Liver (tissue), 3 donors: ENCODE measurements around the gene ZFYVE1.

Experiments used
- EGR1 ChIP-seq, 2 donors: IDR thresholded peaks; 2 replicates each; pipeline ENCODE4 v1.6.1; 2016 to 2018; ENCODE audit warnings: antibody characterized with exemption in 2 of 2, low read depth in 2 of 2
- GABPA ChIP-seq, 2 donors: IDR thresholded peaks in 1 of 2; conservative IDR thresholded peaks in 1 of 2; 2 replicates each; pipeline ENCODE4 v1.6.1; 2016; ENCODE audit warnings: antibody characterized with exemption in 2 of 2, mild to moderate bottlenecking in 1 of 2, moderate library complexity in 1 of 2
- HNF4G ChIP-seq: IDR thresholded peaks from 2 replicates; pipeline ENCODE4 v1.6.1; 2016; ENCODE audit warnings: antibody characterized with exemption
- JUND ChIP-seq, 2 donors: IDR thresholded peaks; 2 replicates each; pipeline ENCODE4 v1.6.1; 2016; ENCODE audit warnings: antibody characterized with exemption in 2 of 2
- RAD21 ChIP-seq, 2 donors: IDR thresholded peaks; 2 replicates each; pipeline ENCODE4 v1.6.1; 2016; ENCODE audit warnings: antibody characterized with exemption in 2 of 2, mild to moderate bottlenecking in 2 of 2
- TAF1 ChIP-seq: conservative IDR thresholded peaks from 2 replicates; pipeline ENCODE4 v1.6.1; 2016; ENCODE audit warnings: antibody characterized with exemption, mild to moderate bottlenecking
- TF ChIP-seq, protein P1 (sequence below): fragments of 150-350 bp; IDR thresholded peaks from 2 replicates; pipeline ENCODE4 v1.5.1; 2017; ENCODE audit warnings: improper control_type of control experiment, low read depth, low read length; ENCODE audit not compliant: missing input control
- TF ChIP-seq, protein P2 (sequence below): IDR thresholded peaks from 2 replicates; pipeline ENCODE4 v1.6.1; 2016; ENCODE audit warnings: antibody characterized with exemption
- TF ChIP-seq, protein P3 (sequence below): IDR thresholded peaks from 2 replicates; pipeline ENCODE4 v1.6.1; 2016; ENCODE audit warnings: antibody characterized with exemption, mild to moderate bottlenecking
- donor health status: healthy.
- donor health status: healthy.

DNA sequence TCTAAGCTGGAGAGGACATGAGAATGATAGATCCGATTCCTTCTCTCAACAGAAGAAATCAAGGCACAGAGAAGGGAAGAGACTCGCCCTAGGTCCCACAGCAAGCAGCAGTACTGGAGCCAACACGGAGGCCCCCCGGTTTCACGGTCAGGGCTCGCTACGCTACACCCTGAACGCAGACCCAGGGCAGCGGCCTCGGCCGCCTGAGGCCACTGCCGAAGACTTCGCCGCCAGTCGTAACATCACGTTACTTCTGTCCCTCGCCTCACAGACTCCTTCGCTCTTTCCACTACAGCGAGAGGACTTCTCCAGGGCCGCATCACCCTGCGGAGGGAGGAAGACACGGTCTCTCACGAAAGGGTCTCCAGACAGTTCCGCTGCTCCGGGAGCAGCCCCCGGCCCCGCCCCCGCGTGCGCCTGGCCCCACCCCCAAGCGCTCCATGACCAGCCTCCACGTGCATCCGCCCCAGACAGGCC lies 101.1 kb downstream of the ZFYVE1 start:
- TF ChIP-seq, protein P1, sequence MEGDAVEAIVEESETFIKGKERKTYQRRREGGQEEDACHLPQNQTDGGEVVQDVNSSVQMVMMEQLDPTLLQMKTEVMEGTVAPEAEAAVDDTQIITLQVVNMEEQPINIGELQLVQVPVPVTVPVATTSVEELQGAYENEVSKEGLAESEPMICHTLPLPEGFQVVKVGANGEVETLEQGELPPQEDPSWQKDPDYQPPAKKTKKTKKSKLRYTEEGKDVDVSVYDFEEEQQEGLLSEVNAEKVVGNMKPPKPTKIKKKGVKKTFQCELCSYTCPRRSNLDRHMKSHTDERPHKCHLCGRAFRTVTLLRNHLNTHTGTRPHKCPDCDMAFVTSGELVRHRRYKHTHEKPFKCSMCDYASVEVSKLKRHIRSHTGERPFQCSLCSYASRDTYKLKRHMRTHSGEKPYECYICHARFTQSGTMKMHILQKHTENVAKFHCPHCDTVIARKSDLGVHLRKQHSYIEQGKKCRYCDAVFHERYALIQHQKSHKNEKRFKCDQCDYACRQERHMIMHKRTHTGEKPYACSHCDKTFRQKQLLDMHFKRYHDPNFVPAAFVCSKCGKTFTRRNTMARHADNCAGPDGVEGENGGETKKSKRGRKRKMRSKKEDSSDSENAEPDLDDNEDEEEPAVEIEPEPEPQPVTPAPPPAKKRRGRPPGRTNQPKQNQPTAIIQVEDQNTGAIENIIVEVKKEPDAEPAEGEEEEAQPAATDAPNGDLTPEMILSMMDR, result no peak
- TF ChIP-seq, protein P2, sequence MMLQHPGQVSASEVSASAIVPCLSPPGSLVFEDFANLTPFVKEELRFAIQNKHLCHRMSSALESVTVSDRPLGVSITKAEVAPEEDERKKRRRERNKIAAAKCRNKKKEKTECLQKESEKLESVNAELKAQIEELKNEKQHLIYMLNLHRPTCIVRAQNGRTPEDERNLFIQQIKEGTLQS, result no peak
- TF ChIP-seq TAF1 (no peak), GABPA (IDR thresholded peaks at IDR 0.05 in 1 of 2, conservative IDR thresholded peaks at IDR 0.05 in 1 of 2) (no peak), EGR1 (IDR thresholded peaks at IDR 0.05; ENCODE audit: low read depth in 2 of 2) (no peak), HNF4G (no peak), RAD21 (IDR thresholded peaks at IDR 0.05) (no peak), JUND (IDR thresholded peaks at IDR 0.05) (no peak)
- TF ChIP-seq, protein P3, sequence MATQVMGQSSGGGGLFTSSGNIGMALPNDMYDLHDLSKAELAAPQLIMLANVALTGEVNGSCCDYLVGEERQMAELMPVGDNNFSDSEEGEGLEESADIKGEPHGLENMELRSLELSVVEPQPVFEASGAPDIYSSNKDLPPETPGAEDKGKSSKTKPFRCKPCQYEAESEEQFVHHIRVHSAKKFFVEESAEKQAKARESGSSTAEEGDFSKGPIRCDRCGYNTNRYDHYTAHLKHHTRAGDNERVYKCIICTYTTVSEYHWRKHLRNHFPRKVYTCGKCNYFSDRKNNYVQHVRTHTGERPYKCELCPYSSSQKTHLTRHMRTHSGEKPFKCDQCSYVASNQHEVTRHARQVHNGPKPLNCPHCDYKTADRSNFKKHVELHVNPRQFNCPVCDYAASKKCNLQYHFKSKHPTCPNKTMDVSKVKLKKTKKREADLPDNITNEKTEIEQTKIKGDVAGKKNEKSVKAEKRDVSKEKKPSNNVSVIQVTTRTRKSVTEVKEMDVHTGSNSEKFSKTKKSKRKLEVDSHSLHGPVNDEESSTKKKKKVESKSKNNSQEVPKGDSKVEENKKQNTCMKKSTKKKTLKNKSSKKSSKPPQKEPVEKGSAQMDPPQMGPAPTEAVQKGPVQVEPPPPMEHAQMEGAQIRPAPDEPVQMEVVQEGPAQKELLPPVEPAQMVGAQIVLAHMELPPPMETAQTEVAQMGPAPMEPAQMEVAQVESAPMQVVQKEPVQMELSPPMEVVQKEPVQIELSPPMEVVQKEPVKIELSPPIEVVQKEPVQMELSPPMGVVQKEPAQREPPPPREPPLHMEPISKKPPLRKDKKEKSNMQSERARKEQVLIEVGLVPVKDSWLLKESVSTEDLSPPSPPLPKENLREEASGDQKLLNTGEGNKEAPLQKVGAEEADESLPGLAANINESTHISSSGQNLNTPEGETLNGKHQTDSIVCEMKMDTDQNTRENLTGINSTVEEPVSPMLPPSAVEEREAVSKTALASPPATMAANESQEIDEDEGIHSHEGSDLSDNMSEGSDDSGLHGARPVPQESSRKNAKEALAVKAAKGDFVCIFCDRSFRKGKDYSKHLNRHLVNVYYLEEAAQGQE, result no peak
